HL-60 (cell line): ENCODE measurements around the gene ROR2.

Source experiments
- CTCF ChIP-seq: IDR thresholded peaks from one replicate; pipeline ENCODE4 v1.5.1; 2011; ENCODE audit warnings: low read length, control low read depth, inconsistent platforms; ENCODE audit not compliant: insufficient read depth
- GABPA ChIP-seq: IDR thresholded peaks from 2 replicates; pipeline ENCODE4 v1.6.1; 2012; ENCODE audit warnings: low read depth
- POLR2AphosphoS5 ChIP-seq: IDR thresholded peaks from 2 replicates; pipeline ENCODE4 v1.6.1; 2012; ENCODE audit warnings: low read depth
- SPI1 ChIP-seq: IDR thresholded peaks from 2 replicates; pipeline ENCODE4 v1.6.1; 2012; ENCODE audit warnings: low read depth, mild to moderate bottlenecking, borderline replicate concordance
- TF ChIP-seq, protein P1 (sequence below): IDR thresholded peaks from 2 replicates; pipeline ENCODE4 v1.6.1; 2012; ENCODE audit warnings: low read depth; ENCODE audit not compliant: insufficient replicate concordance

DNA sequence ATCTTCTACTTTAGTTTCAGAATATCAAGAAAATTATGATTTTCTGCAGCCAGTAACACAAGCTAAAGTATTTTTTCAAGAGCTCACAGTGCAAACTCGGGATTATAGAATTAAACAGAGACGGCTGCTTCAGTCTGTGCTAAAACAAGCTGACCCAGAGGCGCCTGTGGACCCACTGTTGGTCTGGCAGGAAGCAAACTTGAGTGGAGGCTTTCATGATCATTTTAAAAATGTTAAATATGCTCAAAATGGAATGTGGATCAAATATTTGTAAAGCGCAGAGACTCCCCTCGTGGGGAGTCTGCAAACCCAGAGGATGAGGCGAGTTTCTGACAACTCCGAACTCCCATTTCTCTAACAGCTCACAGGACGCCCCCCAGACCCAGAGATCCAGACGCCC lies 13.0 kb downstream of the ROR2 start:
- no peak for TF ChIP-seq CTCF
- no peak for TF ChIP-seq GABPA
- TF ChIP-seq POLR2AphosphoS5 = no peak
- TF ChIP-seq, protein P1, sequence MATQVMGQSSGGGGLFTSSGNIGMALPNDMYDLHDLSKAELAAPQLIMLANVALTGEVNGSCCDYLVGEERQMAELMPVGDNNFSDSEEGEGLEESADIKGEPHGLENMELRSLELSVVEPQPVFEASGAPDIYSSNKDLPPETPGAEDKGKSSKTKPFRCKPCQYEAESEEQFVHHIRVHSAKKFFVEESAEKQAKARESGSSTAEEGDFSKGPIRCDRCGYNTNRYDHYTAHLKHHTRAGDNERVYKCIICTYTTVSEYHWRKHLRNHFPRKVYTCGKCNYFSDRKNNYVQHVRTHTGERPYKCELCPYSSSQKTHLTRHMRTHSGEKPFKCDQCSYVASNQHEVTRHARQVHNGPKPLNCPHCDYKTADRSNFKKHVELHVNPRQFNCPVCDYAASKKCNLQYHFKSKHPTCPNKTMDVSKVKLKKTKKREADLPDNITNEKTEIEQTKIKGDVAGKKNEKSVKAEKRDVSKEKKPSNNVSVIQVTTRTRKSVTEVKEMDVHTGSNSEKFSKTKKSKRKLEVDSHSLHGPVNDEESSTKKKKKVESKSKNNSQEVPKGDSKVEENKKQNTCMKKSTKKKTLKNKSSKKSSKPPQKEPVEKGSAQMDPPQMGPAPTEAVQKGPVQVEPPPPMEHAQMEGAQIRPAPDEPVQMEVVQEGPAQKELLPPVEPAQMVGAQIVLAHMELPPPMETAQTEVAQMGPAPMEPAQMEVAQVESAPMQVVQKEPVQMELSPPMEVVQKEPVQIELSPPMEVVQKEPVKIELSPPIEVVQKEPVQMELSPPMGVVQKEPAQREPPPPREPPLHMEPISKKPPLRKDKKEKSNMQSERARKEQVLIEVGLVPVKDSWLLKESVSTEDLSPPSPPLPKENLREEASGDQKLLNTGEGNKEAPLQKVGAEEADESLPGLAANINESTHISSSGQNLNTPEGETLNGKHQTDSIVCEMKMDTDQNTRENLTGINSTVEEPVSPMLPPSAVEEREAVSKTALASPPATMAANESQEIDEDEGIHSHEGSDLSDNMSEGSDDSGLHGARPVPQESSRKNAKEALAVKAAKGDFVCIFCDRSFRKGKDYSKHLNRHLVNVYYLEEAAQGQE = no peak
- TF ChIP-seq SPI1 = no peak
